Astrocyte of the spinal cord (primary cell): ENCODE results near the gene EGFL6.
"Not testable (repeated sequence)": the region's sequence is repeated elsewhere in the genome, so short reads cannot be mapped to it uniquely, and the experiment has no call there.

ENCODE experiments used
- DNase-seq: peaks from one replicate; pipeline ENCODE4 v3.0.0; 2011; ENCODE audit warnings: low read depth, low spot score
- H3K4me3 ChIP-seq: 2 replicates; pipeline ENCODE4 v1.5.1; 2011; ENCODE audit warnings: low read depth, mild to moderate bottlenecking, low read length, moderate library complexity
- CTCF ChIP-seq: IDR thresholded peaks from 2 replicates; pipeline ENCODE4 v1.5.1; 2012; ENCODE audit warnings: low read depth, mild to moderate bottlenecking, low read length, inconsistent platforms
- in situ Hi-C: cut with HindIII; loops from 2 replicates; pipeline ENCODE4 v1.10.0; 2017; ENCODE audit warnings: low sequenced_read_pairs

The EGFL6 gene

GRCh38 chrX:13638021-13638420 is 68.6 kb downstream of the EGFL6 start:
- H3K4me3 ChIP-seq: no peak overlapping the region
- TF ChIP-seq CTCF: no peak
- in situ Hi-C loops: no loop called here
- no peak for DNase-seq

- H3K4me3 ChIP-seq: no peak overlapping the region
- DNase-seq: no peak
- TF ChIP-seq CTCF: no peak
- in situ Hi-C loops: no loop called here
These were observed 69.4 kb downstream of the EGFL6 start for GRCh38 chrX:13638826-13639225.

- in situ Hi-C loops, H3K4me3 ChIP-seq, DNase-seq: not testable (repeated sequence)
These were observed 72.3 kb downstream of the EGFL6 start for GRCh38 chrX:13641684-13642083.

- H3K4me3 ChIP-seq: no peak overlapping the region
- DNase-seq: no peak
- in situ Hi-C loops: no loop called here
- TF ChIP-seq CTCF: no peak
These were observed 76.2 kb downstream of the EGFL6 start for GRCh38 chrX:13645464-13646153.

- DNase-seq: peak; percentile 57
- TF ChIP-seq CTCF: peak; percentile 74
- in situ Hi-C loops: no loop called here
- no peak overlapping the region for H3K4me3 ChIP-seq
These were observed 76.8 kb downstream of the EGFL6 start for GRCh38 chrX:13646154-13646549.

GRCh38 chrX:13647709-13648212 is 78.4 kb downstream of the EGFL6 start:
- DNase-seq: peak; percentile 55
- in situ Hi-C loops: no loop called here
- H3K4me3 ChIP-seq: no peak overlapping the region
- no peak for TF ChIP-seq CTCF

- in situ Hi-C loops, H3K4me3 ChIP-seq, DNase-seq: not testable (repeated sequence)
These were observed 78.9 kb downstream of the EGFL6 start for GRCh38 chrX:13648336-13648735.
